GM12891 (cell line): ENCODE data around the gene ANO4.
A peak's percentile ranks its signal among the peaks of the same experiment; 100 is the strongest.
"Not testable (repeated sequence)": the region's sequence is repeated elsewhere in the genome, so short reads cannot be mapped to it uniquely, and the experiment has no call there.

Experiments
- DNase-seq: peaks from one replicate; pipeline ENCODE4 v3.0.0; 2011; ENCODE audit warnings: low spot score; ENCODE audit not compliant: insufficient read length
- FAIRE-seq: peaks from 2 replicates; lab custom pipeline; 2011; peaks lifted over from hg19 to GRCh38; lab: Jason Lieb, UNC
- PAX5 ChIP-seq: IDR thresholded peaks from 2 replicates; pipeline ENCODE4 v1.6.1; 2011; ENCODE audit warnings: low read length, moderate library complexity, mild to moderate bottlenecking; ENCODE audit not compliant: insufficient read depth, severe bottlenecking
- POLR2A ChIP-seq: IDR thresholded peaks from 2 replicates; pipeline ENCODE4 v1.6.1; 2011; ENCODE audit warnings: low read depth, low read length, control low read depth
- POLR2AphosphoS5 ChIP-seq: IDR thresholded peaks from 2 replicates; pipeline ENCODE4 v1.6.1; 2011; ENCODE audit warnings: low read depth, low read length, control low read depth
- POU2F2 ChIP-seq: IDR thresholded peaks from 2 replicates; pipeline ENCODE4 v1.6.1; 2011; ENCODE audit warnings: low read depth, mild to moderate bottlenecking, control low read depth, low read length, moderate library complexity
- SPI1 ChIP-seq: IDR thresholded peaks from 2 replicates; pipeline ENCODE4 v1.6.1; 2011; ENCODE audit warnings: low read depth, low read length, control low read depth
- TAF1 ChIP-seq: IDR thresholded peaks from 2 replicates; pipeline ENCODE4 v1.6.1; 2011; ENCODE audit warnings: low read depth, low read length, control low read depth

Gene ANO4

DNA sequence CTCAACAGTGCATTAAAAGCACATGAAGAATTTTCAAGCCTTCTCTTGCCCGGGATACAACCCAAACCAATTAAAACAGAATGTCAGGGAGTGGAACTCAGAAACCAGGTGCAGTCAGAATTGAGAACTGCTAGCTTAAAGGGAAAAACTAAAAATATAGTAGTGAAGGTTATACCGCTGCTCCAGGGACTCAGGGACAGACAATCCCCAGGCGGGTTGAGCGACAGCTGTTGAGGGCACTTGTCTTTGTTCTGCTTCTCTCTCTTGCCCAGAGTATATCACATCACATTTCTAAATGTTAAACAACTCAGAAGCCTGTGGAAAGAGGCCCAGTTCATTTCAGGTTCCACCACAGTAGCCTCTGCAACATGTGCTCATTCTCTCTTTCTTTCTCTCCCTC, 322.3 kb downstream of the ANO4 start:
- FAIRE-seq (no peak), DNase-seq (no peak)
- no peak for TF ChIP-seq POLR2A
- no peak for TF ChIP-seq POU2F2
- no peak for TF ChIP-seq SPI1
- no peak for TF ChIP-seq PAX5
- no peak for TF ChIP-seq POLR2AphosphoS5
- TF ChIP-seq TAF1, result no peak

DNA sequence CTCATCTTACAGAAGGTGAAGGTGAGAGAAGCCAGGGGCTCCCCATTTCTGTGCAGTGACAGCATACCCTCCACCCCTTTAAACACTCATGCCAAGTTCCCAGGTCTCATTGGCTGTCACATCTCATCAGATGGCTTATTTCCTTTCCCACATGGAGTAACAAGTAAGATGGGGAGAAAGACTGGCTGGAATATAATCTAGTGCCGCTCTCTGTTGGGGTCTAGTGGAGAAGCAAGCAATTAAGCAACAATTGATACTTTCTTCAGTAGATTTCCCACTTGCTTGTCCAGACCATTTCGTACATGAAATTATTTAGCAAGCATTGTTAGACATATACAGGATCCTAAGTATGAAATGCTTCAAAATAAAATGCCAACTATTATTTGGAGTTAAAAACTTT, 323.3 kb downstream of the ANO4 start:
- no peak for FAIRE-seq
- TF ChIP-seq SPI1 (no peak), POLR2AphosphoS5 (no peak), POU2F2 (no peak), POLR2A (no peak), PAX5 (no peak), TAF1 (no peak)
- no peak for DNase-seq

DNA sequence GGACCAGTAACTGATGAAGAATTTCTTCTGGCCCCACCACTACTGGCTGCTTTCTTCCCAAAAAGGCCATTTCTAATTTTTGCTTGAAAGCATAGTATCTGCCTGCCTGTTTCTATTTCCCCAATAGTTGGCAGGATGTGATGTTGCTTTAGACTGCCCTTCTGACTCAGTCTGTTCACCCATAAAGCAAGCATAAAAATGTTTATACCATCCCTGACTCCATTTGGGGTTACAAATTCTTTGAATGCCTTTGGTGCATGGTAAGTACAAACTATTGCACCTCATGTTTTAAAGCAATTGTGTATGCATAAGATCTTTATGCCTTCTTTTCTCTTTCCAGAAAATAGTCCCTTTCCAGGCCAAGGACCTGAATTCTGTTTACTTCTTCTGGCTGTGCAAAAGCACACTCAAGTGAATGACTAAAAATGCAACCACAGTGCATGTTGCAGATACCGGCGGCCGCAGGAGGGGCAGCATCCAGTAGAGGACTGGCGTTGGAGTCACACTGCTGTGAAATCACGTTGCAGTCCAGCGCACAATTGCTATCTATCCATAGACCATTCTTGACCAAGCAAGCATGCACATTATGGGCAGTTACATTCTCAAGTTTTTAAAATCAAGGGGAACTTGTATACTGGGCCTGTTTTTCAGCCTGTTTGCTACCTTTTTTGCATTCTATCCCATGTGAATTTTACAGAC, 333.1 kb downstream of the ANO4 start:
- no peak for TF ChIP-seq POU2F2
- TF ChIP-seq TAF1, result no peak
- no peak for TF ChIP-seq SPI1
- TF ChIP-seq POLR2AphosphoS5, result no peak
- TF ChIP-seq POLR2A, result no peak
- no peak for TF ChIP-seq PAX5
- no peak for FAIRE-seq
- no peak for DNase-seq

DNA sequence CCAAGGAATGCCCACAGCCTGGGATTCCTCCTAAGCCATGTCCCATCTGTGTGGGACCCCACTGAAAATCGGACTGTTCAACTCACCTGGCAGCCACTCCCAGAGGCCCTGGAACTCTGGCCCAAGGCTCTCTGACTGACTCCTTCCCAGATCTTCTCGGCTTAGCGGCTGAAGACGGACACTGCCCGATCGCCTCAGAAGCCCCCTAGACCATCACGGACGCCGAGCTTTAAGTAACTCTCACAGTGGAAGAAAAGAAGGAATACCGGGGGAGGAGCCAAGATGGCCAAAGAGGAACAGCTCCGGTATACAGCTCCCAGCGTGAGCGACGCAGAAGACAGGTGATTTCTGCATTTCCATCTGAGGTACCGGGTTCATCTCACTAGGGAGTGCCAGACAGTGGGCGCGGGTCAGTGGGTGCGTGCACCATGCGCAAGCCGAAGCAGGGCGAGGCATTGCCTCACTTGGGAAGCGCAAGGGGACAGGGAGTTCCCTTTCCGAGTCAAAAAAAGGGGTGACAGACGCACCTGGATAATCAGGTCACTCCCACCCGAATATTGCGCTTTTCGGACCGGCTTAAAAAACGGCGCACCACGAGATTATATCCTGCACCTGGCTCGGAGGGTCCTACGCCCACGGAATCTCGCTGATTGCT, 351.3 kb downstream of the ANO4 start:
- not testable (repeated sequence) for DNase-seq, FAIRE-seq

DNA sequence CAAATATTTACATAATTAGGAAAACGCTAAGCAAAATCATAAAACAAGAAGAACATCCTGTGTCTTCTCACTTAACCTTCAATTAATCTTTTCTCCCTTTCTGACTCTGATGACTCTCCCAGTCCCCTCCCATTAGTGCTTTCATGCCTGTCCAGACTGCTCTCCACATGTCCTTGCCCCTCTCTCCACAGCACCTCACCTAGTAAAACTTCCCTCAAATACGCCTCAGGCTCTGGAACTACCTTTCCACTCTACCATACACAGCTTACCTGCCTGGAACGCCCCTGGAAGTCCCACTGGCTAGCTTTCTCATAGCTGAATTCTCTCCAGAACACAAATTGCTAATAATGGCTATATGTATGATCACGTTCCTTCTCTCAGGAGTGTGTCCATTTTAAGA, 370.7 kb downstream of the ANO4 start:
- DNase-seq, result no peak
- TF ChIP-seq POLR2AphosphoS5 (no peak), POLR2A (no peak), POU2F2 (no peak), PAX5 (no peak), TAF1 (no peak), SPI1 (no peak)
- no peak for FAIRE-seq

DNA sequence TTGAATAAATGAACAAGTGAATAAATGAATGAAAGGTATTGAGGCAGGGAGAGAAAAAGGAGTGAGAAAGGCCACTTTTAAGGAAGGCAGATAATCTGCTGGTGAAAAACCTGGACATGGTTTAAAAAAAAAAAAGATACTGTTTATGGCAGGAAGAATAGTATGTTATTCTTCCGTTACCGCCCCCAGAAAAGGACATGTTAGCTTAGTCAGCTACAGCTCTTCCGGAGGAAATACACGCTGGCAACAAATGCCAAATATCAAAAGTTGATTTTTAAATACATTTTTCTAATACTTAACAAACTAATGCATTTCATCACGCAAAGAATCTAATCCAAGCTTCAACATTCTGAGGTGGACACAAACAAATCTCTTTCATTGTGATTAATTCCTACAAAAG, 372.3 kb downstream of the ANO4 start:
- DNase-seq (no peak), FAIRE-seq (no peak)
- no peak for TF ChIP-seq TAF1
- TF ChIP-seq SPI1, result no peak
- TF ChIP-seq PAX5, result no peak
- TF ChIP-seq POU2F2, result no peak

DNA sequence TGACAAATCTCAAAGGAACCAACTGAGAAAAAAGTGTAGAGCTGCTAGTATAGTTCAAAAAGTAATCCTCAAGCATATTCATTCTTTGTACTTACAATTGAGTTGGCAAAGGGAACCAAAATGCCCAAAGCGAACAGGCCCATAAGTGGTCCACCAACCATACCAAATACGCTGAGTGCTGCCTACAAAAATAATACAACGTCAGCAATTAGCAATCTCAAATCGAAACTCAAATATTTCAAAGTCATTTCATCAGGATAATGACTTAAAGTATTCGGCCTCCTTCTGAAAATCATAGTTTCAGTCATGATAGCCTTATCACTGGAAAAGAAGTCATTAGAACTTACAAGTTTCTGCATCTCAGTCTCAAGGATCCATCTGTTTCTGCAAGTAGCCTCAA, 373.4 kb downstream of the ANO4 start:
- no peak for DNase-seq
- no peak for FAIRE-seq
- TF ChIP-seq POU2F2 (no peak), POLR2A (no peak), POLR2AphosphoS5 (no peak), TAF1 (no peak), PAX5 (no peak), SPI1 (no peak)

DNA sequence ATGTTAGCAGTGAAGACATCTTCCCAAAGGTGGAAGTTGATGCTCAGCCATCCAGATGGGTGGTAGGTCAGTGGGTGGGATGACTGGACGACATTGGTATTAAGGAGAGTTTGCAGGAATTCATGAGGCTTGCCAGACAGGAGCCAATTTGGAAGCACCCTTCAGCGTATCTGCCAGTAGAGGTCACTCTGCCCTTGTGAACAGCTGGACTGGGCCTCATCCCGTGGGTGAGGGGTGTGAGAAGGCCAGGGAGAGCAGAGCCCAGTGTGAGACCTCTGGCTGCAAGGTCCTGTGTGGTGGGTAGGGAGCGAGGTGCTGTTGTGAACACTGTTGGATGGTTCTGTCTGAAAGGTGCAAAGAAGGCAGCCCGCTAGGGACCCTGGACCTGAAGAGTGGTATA, 377.7 kb downstream of the ANO4 start:
- FAIRE-seq (no peak), DNase-seq (no peak)
- TF ChIP-seq POU2F2 (no peak), TAF1 (no peak), POLR2A (no peak), POLR2AphosphoS5 (no peak)

DNA sequence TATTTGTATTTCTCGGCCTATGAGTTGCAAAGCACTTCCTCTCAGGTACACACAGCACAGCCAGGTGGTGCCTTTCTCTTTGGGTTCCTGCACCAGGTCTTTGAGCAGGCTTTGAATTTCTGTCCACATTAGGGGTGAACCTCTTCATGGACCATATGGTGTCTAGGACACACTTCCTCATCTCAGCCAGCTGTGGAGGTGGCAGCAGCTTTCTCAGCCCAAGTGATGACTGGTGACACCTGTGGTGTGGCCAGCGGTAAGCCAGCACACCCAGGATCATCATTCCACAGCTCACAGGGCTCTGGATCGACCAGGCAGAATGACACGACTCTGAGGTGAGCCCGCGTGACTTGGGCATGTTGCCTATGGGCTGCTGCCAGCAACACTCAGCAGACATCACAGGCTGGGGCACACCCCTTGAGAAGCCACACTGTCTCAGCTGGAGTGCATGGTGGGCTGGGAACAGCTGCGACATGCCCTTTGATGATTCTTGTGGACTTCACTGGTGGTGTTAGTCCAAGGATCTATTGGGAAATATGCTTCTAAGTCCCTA, 378.7 kb downstream of the ANO4 start:
- no peak for FAIRE-seq
- no peak for TF ChIP-seq PAX5
- 0 out of 2 replicates have a peak, but pooled peaks have one; percentile 5 for TF ChIP-seq SPI1
- TF ChIP-seq POU2F2, result no peak

DNA sequence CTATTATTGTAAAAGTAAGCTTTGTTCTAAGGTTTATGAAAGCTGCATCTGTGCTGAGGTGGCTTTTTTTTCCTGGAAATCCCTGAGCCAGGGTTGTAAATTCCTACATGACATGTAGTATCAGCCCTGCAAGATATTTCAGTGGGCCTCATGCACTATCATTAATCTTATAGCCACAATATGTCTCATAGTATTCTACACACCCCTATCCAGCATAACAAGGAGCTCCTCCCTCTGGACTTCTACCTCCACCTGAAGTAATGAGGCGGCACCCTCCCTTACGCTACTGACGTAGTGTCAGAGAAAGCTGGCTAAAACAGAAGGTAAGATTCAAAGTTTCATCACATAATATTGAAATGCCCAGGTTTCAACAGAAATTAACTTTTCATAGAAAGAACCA, 380.0 kb downstream of the ANO4 start:
- DNase-seq (no peak), FAIRE-seq (no peak)
- no peak for TF ChIP-seq TAF1
- TF ChIP-seq POLR2AphosphoS5, result no peak
- no peak for TF ChIP-seq PAX5
- no peak for TF ChIP-seq SPI1
- no peak for TF ChIP-seq POU2F2
- no peak for TF ChIP-seq POLR2A

More for the DNA sequence above, 378.7 kb downstream of the ANO4 start:
- DNase-seq, result no peak
